ENCODE measurements around the gene AAK1. TPM values are rescaled to one million over a fixed set of nuclear protein-coding genes. Genes with fewer than 3 reads are reported as not detected.
A peak's percentile ranks its signal among the peaks of the same experiment; 100 is the strongest.

AAK1 gene
- total and polyA plus RNA-seq, 8 donors: 12.9 to 115 (median 66.8) TPM

GRCh38 chr2:69564604-69565003, 78.9 kb downstream of the AAK1 start:
- intact Hi-C loops (cut with DNase I; ENCODE audit: low total_unique reads): loop anchor here (10.0 kb wide), 1 partner anchor 150 kb away; no protein-coding TSS in a partner anchor
- DNase-seq: no peak
- no peak overlapping the region for H3K4me3 ChIP-seq
- H3K9me3 ChIP-seq: no peaks in the 10 kb centered on the region
- TF ChIP-seq POLR2A (IDR thresholded peaks at IDR 0.05): no peak
- no peak for TF ChIP-seq POLR2AphosphoS5 (IDR thresholded peaks at IDR 0.05)
- TF ChIP-seq EP300 (IDR thresholded peaks at IDR 0.05): no peak
- TF ChIP-seq CTCF (IDR thresholded peaks at IDR 0.05): no peak
- no peaks in the 10 kb centered on the region for H3K27me3 ChIP-seq
- 55 to 78% (median 65%) methylated on average over 3 of the region's 3 CpGs for WGBS, 5 donors
- peak overlapping the region in 2 of 5 donors; percentile 5 to 13 for H3K27ac ChIP-seq
- H3K4me1 ChIP-seq: peaks cover 11 to 72% (median 37%) of the 10 kb centered on the region in 4 donors
- no peaks in the 10 kb centered on the region for H3K36me3 ChIP-seq

GRCh38 chr2:69563021-69563420, 80.5 kb downstream of the AAK1 start:
- H3K4me1 ChIP-seq: peaks cover 11 to 69% (median 38%) of the 10 kb centered on the region in 4 donors
- no peak overlapping the region for H3K4me3 ChIP-seq
- no peaks in the 10 kb centered on the region for H3K27me3 ChIP-seq
- 86 to 100% (median 93%) methylated on average over 2 of the region's 2 CpGs for WGBS, 5 donors
- intact Hi-C loops (cut with DNase I; ENCODE audit: low total_unique reads): loop anchor here (10.0 kb wide), 1 partner anchor 152 kb away; no protein-coding TSS in a partner anchor
- DNase-seq: no peak
- no peaks in the 10 kb centered on the region for H3K36me3 ChIP-seq
- no peak overlapping the region for H3K27ac ChIP-seq
- H3K9me3 ChIP-seq: no peaks in the 10 kb centered on the region
- TF ChIP-seq EP300 (IDR thresholded peaks at IDR 0.05) (no peak), POLR2A (IDR thresholded peaks at IDR 0.05) (no peak), CTCF (IDR thresholded peaks at IDR 0.05) (no peak), POLR2AphosphoS5 (IDR thresholded peaks at IDR 0.05) (no peak)

- WGBS, 5 donors: 64 to 76% (median 67%) methylated on average over 3 of the region's 3 CpGs
- H3K27ac ChIP-seq: no peak overlapping the region
- no peak overlapping the region for H3K4me3 ChIP-seq
- H3K4me1 ChIP-seq: peaks cover 3 to 50% (median 28%) of the 10 kb centered on the region in 4 donors
- H3K27me3 ChIP-seq: no peaks in the 10 kb centered on the region
- peaks cover 0 to 7% (median 0%) of the 10 kb centered on the region in 4 donors for H3K36me3 ChIP-seq
- no peaks in the 10 kb centered on the region for H3K9me3 ChIP-seq
- no peak for DNase-seq
- TF ChIP-seq CTCF (IDR thresholded peaks at IDR 0.05) (no peak), POLR2A (IDR thresholded peaks at IDR 0.05) (no peak), EP300 (IDR thresholded peaks at IDR 0.05) (no peak), POLR2AphosphoS5 (IDR thresholded peaks at IDR 0.05) (no peak)
- intact Hi-C loops (cut with DNase I; ENCODE audit: low total_unique reads): loop anchor here (10.0 kb wide), 1 partner anchor 154 kb away; no protein-coding TSS in a partner anchor
These were observed 82.4 kb downstream of the AAK1 start for GRCh38 chr2:69561101-69561500.

GRCh38 chr2:69560147-69560482, 83.4 kb downstream of the AAK1 start:
- peaks cover 0 to 15% (median 2%) of the 10 kb centered on the region in 4 donors for H3K36me3 ChIP-seq
- intact Hi-C loops (cut with DNase I; ENCODE audit: low total_unique reads): loop anchor here (10.0 kb wide), 1 partner anchor 155 kb away; no protein-coding TSS in a partner anchor
- no peak overlapping the region for H3K4me3 ChIP-seq
- 89 to 92% (median 90%) methylated on average over 4 of the region's 4 CpGs for WGBS, 5 donors
- no peak for TF ChIP-seq CTCF (IDR thresholded peaks at IDR 0.05)
- TF ChIP-seq POLR2AphosphoS5 (IDR thresholded peaks at IDR 0.05): no peak
- TF ChIP-seq EP300 (IDR thresholded peaks at IDR 0.05): no peak
- no peak for TF ChIP-seq POLR2A (IDR thresholded peaks at IDR 0.05)
- DNase-seq: no peak
- peaks cover 0 to 43% (median 22%) of the 10 kb centered on the region in 4 donors for H3K4me1 ChIP-seq
- H3K9me3 ChIP-seq: no peaks in the 10 kb centered on the region
- no peaks in the 10 kb centered on the region for H3K27me3 ChIP-seq
- no peak overlapping the region for H3K27ac ChIP-seq

All from stomach (tissue), 9 donors.